Fibroblast of lung (primary cell): ENCODE results near the gene DKK2.

Experiments
- EZH2 ChIP-seq: IDR thresholded peaks from 2 replicates; pipeline ENCODE4 v1.5.1; 2012; ENCODE audit warnings: low read length, control low read depth, mild to moderate bottlenecking; ENCODE audit errors: missing control alignments
- TF ChIP-seq, protein P1 (sequence below), 2 donors: IDR thresholded peaks in 1 of 2; conservative IDR thresholded peaks in 1 of 2; 1 replicate in 1 of 2; 2 replicates in 1 of 2; pipeline ENCODE4 v1.5.1; 2011 to 2012; ENCODE audit warnings: low read length in 2 of 2, control low read depth in 1 of 2, inconsistent platforms in 1 of 2, low read depth in 1 of 2, mild to moderate bottlenecking in 1 of 2

- TF ChIP-seq, protein P1, sequence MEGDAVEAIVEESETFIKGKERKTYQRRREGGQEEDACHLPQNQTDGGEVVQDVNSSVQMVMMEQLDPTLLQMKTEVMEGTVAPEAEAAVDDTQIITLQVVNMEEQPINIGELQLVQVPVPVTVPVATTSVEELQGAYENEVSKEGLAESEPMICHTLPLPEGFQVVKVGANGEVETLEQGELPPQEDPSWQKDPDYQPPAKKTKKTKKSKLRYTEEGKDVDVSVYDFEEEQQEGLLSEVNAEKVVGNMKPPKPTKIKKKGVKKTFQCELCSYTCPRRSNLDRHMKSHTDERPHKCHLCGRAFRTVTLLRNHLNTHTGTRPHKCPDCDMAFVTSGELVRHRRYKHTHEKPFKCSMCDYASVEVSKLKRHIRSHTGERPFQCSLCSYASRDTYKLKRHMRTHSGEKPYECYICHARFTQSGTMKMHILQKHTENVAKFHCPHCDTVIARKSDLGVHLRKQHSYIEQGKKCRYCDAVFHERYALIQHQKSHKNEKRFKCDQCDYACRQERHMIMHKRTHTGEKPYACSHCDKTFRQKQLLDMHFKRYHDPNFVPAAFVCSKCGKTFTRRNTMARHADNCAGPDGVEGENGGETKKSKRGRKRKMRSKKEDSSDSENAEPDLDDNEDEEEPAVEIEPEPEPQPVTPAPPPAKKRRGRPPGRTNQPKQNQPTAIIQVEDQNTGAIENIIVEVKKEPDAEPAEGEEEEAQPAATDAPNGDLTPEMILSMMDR (conservative IDR thresholded peaks at IDR 0.05 in 1 of 2, IDR thresholded peaks at IDR 0.05 in 1 of 2; ENCODE audit: low read depth in 1 of 2, low read length in 2 of 2) = no peak
- no peak for TF ChIP-seq EZH2
These were observed 160.8 kb downstream of the DKK2 start for GRCh38 chr4:106875340-106875739.
